ENCODE measurements around the gene KRTAP4-11.
"Not testable (repeated sequence)": the region's sequence is repeated elsewhere in the genome, so short reads cannot be mapped to it uniquely, and the experiment has no call there.

Gene KRTAP4-11

DNA sequence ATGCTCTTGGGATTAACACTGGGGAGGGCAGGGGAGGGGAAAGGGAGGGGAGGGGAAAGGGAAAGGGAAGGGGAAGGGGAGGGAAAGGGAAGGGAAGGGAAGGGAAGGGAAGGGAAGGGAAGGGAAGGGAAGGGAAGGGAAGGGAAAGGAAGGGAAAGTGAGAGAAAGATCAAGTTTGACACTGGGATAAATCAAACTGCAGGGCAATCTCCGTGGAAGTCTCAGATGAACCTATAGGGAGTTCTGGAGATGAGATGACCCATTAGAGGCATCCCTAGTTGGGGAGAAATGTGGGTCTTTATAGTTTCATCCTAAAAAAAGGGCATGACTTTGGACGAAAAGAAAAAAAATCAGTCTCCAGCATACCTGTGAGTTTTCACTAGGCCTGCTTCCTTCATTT, 3.6 kb upstream of the KRTAP4-11 start:
- DNase-seq (ENCODE audit: low read depth): no peak
- H3K4me3 ChIP-seq (ENCODE audit: low read depth, low read length): no peak overlapping the region
- TF ChIP-seq, protein P1, sequence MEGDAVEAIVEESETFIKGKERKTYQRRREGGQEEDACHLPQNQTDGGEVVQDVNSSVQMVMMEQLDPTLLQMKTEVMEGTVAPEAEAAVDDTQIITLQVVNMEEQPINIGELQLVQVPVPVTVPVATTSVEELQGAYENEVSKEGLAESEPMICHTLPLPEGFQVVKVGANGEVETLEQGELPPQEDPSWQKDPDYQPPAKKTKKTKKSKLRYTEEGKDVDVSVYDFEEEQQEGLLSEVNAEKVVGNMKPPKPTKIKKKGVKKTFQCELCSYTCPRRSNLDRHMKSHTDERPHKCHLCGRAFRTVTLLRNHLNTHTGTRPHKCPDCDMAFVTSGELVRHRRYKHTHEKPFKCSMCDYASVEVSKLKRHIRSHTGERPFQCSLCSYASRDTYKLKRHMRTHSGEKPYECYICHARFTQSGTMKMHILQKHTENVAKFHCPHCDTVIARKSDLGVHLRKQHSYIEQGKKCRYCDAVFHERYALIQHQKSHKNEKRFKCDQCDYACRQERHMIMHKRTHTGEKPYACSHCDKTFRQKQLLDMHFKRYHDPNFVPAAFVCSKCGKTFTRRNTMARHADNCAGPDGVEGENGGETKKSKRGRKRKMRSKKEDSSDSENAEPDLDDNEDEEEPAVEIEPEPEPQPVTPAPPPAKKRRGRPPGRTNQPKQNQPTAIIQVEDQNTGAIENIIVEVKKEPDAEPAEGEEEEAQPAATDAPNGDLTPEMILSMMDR (IDR thresholded peaks at IDR 0.05; ENCODE audit: low read depth, low read length, missing control alignments): no peak

DNA sequence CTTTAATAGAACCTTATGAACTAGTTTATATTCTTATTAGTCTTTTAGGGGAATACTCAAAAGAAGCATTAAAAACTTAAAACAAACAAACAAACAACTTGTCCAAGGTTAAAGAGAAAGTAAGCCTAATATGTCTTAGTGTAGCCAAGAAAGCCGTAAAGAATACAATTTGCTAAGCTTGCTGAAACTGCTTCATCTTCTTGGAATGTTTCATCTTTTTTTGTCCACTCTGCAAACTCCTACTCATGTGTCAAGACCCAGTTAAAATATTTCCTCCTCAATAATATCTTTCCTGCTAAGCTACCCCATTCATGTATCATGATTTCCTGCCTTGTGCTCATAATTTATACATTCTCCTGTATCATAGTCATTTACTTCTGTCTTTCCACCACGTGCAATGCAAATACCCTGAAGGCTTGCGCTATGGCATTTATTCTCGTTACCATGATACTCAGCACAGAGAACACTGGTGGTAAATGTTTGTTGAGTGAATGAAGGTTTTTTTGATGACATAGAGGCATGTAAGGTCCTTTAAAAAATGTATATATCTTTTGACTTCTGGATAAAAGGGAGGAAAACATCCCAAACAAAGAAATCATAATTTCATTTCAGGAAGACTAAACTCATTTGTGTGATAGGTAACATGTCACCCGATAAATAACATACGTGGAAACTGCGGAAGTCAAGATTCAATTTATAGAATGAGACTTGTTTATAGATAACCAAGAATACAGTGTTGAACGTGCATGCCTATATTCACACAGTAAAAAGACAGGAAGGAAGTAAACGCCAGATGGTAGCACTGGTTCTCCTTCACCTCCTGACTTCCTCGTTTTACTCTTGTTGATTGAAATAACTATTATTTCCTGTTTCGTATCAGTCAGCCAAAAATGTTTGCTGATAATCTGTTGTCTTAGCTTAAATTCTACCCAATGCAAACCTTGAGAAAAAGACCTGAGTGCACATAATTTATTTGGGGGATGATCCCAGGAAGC, 1.8 kb upstream of the KRTAP4-11 start:
- not testable (repeated sequence) for DNase-seq (ENCODE audit: low read depth); H3K4me3 ChIP-seq (ENCODE audit: low read depth, low read length)

DNA sequence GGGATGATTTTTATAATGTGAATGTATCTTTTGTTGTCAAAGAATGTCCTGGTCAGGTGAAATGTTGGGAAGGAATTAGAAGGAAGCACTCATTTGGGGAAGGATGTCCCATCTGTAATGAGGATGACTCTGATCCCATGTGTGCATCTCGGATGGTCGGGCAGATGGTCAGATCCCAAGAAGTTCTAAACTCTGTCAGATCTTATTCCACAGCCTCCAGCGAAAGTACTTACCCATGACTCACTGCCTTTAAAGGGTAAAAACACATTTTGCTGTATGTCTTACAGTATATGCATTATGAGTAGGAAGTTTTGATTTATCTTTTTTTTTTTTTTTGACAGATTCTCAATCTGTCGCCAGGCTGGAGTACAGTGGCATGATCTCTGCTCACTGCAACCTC, 548 bp upstream of the KRTAP4-11 start:
- TF ChIP-seq, protein P1 (IDR thresholded peaks at IDR 0.05; ENCODE audit: low read depth, low read length, missing control alignments): no peak
- H3K4me3 ChIP-seq (ENCODE audit: low read depth, low read length): no peak overlapping the region
- no peak for DNase-seq (ENCODE audit: low read depth)

DNA sequence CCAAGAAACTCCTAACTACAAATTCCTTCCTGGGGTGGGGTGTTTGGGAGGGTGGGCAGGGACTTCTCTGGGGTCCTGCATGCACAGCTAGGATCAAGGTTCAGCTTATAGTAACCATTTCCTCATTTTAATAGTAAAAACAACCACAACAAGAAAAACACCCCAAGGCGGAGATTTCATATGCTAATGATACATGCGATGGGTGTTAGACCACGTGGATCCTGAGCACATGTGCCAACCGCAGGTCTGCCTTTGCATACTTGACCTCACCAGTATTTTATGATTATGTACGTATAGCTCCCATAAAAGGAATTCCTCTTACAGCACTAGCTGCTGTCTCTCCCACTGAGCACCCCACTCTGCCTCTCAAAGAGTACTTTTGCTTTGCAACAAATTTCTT, 1.9 kb downstream of the KRTAP4-11 start:
- TF ChIP-seq, protein P1 (IDR thresholded peaks at IDR 0.05; ENCODE audit: low read depth, low read length, missing control alignments): no peak
- no peak for DNase-seq (ENCODE audit: low read depth)
- H3K4me3 ChIP-seq (ENCODE audit: low read depth, low read length): no peak overlapping the region

DNA sequence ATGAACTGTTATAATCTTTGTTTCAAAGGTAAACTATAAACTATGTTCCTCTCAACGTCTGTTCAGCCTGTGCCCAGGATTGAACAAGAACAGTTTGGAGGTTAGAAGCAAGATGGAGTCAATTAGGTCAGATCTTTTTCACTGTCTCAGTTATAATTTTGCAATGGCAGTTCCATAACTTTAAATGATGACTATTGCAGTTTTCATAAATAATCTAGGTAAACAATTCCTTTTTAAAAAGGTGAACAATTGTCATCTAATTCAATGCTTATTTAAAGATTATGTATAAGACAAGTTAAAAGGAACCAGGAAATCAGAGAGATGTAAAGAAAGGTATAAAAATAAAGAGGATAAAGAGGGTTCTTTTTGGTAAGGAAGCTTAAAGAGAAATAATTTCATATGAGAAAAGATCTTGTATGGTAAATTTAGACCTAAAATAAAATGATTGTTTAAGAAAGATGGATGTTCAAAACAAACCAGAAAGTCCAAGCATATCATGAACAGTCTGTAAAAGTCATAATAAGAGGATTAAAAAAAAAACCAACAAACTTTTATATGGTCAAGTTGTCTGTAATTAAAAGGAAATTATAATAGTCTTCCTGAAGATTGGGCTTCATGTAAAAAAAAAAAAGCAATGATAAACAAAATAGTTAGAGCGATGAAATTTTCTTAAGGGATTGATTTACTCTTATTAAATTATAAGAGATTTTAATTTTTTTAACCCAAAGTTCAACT, 6.9 kb downstream of the KRTAP4-11 start:
- no peak overlapping the region for H3K4me3 ChIP-seq (ENCODE audit: low read depth, low read length)
- TF ChIP-seq, protein P1 (IDR thresholded peaks at IDR 0.05; ENCODE audit: low read depth, low read length, missing control alignments): no peak
- no peak for DNase-seq (ENCODE audit: low read depth)

DNA sequence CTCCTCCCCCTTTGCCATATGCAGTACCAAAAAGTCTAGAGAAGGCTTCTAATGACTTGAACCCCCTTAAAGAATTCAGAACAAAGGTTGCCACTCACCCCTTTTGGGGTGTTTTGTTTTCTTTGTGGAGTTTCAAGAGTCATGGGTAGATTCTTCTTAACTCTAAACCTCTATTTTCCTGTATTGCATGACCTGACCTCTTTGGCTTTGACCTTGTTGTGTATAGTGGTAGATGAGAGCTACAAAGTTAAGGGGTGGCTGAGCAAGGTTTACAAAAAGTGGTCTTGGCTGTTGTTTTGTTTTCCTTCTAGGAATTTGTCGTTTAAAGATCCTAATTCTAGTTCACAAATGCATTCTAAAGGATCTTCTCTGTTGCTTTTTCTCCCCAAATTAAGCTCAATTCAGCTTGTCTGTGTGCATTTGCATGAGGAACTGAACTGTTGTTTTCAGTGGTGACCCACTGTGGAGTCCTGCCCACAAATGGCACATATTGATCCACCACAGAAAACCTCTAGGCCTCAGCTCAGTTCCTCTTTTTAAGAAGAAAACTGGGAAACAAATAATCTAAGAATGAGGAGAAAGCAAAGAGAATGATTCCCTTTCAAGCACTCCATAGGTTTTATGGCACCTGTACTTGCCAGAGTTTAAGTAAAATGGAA, 9.3 kb downstream of the KRTAP4-11 start:
- not testable (repeated sequence) for DNase-seq (ENCODE audit: low read depth); H3K4me3 ChIP-seq (ENCODE audit: low read depth, low read length)

DNA sequence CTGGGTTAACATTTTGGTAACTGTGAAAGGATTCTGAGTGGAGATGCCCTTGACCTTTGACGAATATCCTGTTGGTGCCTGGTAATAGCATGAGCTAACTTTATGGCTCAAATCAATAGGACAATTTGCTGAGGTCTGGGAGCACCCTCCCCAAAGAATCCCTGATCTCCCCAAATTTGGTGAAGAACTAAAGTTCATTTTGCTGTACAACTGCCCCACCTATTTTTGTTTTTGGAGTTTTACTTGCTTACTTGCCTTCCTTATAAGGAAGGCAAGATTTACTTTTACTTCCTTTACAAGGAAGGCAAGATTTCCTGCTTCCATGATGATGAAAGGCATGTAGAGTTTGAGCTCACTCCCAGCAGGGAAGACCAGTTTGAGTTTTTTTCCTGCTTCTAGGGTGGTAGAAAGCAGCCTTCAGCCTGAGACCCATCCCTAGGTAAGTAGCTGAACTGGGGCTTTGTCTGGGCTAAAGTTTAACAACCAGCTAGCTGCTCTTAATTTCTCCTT, 10.2 kb downstream of the KRTAP4-11 start:
- TF ChIP-seq, protein P1 (IDR thresholded peaks at IDR 0.05; ENCODE audit: low read depth, low read length, missing control alignments): no peak
- DNase-seq (ENCODE audit: low read depth): no peak
- no peak overlapping the region for H3K4me3 ChIP-seq (ENCODE audit: low read depth, low read length)

DNA sequence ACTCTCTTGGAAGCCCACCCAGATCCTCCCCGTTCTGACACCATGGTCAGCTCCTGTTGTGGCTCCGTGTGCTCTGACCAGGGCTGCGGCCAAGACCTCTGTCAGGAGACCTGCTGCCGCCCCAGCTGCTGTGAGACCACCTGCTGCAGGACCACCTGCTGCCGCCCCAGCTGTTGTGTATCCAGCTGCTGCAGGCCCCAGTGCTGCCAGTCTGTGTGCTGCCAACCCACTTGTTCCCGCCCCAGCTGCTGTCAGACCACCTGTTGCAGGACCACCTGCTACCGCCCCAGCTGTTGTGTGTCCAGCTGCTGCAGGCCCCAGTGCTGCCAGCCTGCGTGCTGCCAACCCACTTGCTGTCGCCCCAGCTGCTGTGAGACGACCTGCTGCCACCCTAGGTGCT, 12.8 kb downstream of the KRTAP4-11 start, which contains the start of gene KRTAP4-9:
Gene KRTAP4-9, plus strand, starts transcription at position 43 of the 400 bp plus-strand sequence. Its CDS starts 0 bp downstream, at position 43.
- H3K4me3 ChIP-seq (ENCODE audit: low read depth, low read length); DNase-seq (ENCODE audit: low read depth): not testable (repeated sequence)

DNA sequence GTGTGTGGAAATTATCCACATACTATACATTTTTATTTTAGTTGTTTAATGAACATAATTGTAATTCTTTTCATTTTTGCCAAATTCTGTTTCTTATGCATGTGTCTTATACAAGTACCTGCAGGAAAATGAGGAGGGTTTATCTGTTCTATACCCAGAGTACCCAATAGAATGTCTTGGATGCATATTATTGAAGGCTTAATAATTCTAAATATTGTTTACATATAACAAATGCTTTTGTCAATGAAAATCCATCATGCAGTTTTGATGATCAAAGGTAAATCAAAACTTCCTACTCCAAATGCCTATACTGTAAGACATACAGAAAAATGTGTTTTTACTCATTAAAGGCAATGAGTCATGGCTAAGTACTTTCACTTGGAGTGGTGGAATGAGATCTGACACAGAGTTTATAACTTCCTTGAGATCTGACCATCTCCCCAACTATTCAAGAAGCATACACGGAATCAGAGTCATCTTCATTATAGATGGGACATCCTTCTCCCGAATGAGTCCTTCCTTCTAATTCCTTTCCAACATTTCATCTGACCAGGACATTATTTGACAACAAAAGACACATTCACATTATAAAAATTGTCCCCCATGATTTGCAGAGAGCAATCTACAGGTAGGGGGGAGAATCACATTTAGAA, 13.7 kb downstream of the KRTAP4-11 start:
- not testable (repeated sequence) for DNase-seq (ENCODE audit: low read depth); H3K4me3 ChIP-seq (ENCODE audit: low read depth, low read length)

Data from GM12864 (cell line).